ENCODE measurements around the gene INSYN2B. TPM values are rescaled to one million over a fixed set of nuclear protein-coding genes. Genes with fewer than 3 reads are reported as not detected.

Gene INSYN2B
- total RNA-seq, 1 experiment from 2014 or later: 8.4 TPM

DNA sequence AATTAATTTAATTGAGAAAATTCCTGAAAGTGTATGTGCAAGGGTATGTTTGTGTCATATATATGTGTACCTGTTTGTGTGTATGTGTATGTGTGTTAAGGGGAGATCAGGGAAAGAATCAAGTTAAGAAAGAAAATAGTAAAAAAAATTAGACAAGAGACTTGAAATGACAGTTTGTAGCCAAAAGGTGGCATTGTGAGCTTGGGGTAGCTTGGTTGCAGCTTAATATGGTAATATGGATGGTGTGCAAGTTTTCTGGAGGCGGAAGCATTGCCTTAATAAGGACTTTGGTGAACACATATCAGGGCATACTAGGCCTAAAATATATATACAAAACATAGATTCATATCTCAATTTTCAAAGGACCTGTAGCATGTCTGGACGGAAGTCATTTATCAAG lies 129.9 kb downstream of the INSYN2B start:
- DNase-seq (ENCODE audit: low read depth): no peak

DNA sequence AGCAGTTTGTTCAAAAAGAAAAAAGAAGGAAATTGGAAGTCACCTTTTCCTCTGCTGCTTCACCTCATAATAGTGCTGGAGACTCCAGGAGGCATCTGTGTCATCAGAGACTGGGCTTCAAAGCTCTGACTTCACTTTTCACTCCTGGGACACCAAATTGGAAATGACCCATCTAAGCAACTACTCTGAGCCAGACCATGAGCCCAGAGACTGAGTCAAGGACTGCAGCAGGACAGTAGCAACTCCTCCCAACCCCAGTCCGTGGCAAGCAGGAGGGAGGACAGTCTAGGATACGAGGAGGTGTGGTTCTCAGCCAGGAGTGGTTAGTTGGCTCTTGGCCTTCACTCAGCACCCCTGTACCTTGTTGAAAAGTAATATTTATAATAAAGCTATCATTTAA lies 131.5 kb downstream of the INSYN2B start:
- DNase-seq (ENCODE audit: low read depth): no peak

DNA sequence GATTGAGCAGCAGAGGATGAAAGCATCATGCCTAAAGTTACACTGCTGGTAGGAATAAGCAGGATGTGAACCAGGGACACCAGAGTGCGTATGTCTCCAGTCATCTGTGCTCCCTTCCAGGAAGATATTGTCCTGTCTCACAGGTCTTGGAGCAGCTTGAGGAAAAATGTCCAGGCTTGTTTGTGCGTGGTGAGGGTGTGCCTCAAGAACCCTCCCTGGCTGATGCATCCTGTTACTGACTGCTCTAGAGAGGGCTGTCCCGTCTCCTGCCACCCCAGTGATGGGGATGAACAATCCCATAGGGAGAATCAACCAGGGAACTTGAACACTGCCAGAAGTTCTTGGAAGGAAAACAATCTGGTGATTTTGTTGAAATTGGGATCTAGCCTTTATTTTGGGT lies 132.0 kb downstream of the INSYN2B start:
- no peak for DNase-seq (ENCODE audit: low read depth)

DNA sequence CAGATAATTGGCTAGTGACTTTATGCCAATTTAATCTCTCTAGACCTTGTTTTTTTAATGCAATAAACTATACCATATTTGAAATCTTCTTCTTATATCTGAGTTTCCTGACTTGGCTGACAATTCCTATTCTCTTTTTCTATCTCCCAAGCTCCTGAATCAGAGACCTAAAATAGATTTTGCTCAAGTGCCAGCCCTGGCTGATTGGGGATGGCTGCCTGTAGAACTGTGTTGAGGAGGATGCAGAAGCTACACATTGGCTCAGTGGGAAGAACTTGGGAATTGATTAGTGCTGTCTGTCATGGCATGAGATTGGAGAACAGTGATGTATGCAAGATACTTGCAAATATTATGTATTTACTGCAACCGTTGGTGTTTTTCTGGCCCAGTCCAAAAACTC lies 132.8 kb downstream of the INSYN2B start:
- DNase-seq (ENCODE audit: low read depth): no peak

DNA sequence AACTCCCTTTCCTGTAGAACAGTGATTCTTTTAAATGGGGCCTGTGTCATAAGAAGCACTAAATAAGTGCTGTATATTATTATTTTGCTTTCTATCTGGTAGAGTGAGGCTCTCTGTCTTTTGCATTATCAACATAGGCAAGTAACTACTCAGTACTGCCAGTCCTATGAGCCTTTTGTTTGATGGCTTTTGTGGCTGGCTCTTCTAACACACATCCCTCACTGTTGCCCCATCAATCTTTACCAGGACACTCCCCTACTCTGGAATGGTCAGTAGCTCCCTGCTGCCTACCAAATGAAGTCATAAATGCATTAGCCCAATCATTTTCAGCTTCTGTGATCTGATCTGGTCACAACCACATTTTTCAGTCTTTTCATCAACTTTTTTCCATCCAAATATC lies 137.6 kb downstream of the INSYN2B start:
- no peak for DNase-seq (ENCODE audit: low read depth)

DNA sequence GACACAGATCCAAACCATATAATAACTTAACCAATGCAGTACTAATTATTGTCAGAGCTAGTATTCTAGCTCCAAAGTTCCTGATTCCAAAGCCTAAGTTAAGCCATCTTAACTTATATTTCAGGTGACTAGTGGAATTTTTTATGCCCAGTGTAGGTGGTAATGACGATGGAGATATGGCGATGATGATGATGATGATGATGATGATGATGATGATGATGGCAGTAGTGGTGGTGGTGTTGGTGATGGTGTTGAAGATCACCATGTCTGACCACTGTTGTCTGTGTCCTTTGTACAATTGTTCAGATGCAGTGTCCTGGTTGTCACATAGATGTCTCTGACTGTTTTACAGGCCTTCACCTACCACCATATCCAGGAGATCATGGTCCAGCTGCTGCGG lies 139.9 kb downstream of the INSYN2B start:
- DNase-seq (ENCODE audit: low read depth): no peak

DNA sequence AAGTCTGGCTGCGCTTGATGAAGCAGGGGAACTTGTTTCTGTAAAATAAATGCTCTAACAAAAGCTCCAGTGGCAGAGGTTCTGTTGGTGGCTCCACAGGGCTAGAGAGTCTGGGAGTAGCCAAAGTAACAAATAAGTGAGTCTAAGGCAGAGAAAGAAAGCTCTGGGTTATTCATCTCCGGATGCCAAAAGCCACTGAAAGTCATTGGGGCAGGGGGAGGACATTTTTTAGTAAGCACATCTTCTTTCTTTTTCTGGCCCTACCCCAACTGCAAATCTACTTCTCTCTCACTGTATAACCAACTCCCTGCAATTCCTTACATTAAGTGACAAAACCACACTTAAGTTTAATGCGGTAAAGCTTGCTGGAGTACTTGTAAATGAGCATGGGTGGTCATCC lies 141.6 kb downstream of the INSYN2B start:
- DNase-seq (ENCODE audit: low read depth): no peak

DNA sequence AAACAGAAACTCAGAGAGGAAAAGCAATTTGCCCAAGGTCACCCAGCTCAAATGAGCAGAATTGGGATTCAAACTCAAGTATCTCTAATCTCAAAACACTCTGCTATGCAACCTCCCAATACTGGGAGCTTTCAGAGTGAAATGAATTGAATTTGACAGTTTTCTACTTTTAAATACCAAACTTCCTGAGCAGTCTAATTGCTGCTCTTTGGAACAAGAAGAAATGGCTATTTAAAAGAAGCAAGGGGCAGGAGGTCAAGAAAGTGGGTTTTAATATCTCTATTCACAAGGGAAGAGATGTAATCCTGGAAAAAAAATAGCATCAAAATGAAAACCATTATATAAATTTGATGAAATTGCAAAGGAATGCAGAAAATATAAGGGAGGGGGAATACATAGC lies 142.6 kb downstream of the INSYN2B start:
- no peak for DNase-seq (ENCODE audit: low read depth)

DNA sequence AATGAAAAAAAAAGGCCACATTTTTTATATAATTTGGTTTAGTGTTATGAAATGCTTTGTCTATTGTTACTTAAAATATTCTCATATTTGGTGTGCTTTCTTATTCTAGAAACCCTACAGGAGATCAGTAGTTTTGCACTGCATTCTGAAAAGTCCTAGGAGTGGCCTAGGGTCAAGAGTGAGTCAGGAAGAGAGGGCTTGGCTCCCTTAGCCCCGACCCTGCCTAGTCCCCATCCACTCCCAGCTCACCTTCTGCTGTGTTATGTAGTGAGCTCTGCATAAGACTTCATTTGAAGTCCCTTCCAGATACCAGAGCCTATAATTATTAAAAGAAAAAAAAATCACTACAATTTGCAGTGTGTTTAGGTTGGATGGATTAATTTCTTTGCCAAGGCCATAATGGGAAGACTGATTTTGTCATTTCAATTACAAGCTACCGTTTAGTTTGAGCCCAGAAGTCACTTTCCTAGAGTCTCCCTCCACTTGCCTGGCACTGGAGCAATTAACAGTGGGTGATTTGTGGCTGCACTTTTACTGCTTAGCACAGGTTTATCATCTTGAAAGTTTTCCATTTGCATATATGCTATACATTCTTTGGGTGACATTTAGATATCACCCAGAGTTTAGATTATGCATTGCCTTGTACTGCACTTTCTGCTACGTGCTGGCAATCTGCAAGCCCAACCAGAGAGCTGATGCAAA lies 143.3 kb downstream of the INSYN2B start:
- DNase-seq (ENCODE audit: low read depth): no peak

DNA sequence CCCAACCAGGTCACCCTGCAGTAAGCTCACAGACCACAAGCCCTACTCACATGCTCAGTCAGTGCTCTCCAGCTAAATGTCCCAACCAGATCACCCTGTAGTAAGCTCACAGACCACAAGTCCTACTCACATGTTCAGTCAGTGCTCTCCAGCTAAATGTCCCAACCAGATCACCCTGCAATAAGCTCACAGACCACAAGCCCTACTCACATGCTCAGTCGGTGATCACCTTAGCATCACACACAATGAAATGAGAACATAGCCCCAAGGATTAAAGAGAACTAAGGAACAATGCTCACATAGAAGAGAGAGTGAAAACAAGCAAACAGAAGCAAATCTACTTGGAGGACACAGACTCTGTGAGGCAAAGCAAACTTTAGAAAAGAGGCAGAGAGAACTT lies 145.8 kb downstream of the INSYN2B start:
- peak; percentile 5 for DNase-seq (ENCODE audit: low read depth)

DNA sequence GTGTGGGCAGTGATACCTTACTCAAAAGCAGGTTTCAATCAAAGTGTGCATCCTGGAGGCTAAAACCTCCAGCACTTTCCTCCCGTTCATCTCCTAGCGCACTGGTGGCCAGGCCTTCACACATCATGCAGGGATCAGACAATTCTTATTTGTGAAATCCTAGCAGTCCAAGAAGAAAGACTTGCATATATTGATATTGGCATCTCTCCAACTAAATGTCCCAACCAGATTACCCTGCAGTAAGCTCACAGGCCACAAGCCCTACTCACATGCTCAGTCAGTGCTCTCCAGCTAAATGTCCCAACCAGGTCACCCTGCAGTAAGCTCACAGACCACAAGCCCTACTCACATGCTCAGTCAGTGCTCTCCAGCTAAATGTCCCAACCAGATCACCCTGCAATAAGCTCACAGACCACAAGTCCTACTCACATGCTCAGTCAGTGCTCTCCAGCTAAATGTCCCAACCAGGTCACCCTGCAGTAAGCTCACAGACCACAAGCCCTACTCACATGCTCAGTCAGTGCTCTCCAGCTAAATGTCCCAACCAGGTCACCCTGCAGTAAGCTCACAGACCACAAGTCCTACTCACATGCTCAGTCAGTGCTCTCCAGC lies 146.5 kb downstream of the INSYN2B start:
- DNase-seq (ENCODE audit: low read depth): peak; percentile 13

DNA sequence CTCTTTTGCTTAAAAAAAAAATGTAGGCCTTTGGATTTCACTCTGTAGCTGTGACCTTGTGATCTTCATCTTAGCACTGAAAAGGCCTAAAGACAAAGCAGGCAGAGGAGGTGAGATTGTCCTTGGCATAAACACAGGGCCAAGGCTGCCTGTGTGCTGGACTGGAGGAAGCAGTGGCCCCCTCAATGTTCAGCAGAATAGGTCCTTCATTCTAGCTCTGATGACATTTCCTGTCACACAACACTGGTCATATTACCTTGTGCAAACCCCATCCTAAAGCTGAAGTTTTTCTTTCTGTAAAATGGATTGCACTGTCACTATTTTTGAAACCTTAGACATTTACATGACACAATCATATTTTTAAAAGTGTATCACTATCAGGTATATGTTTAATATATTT lies 147.4 kb downstream of the INSYN2B start:
- no peak for DNase-seq (ENCODE audit: low read depth)

DNA sequence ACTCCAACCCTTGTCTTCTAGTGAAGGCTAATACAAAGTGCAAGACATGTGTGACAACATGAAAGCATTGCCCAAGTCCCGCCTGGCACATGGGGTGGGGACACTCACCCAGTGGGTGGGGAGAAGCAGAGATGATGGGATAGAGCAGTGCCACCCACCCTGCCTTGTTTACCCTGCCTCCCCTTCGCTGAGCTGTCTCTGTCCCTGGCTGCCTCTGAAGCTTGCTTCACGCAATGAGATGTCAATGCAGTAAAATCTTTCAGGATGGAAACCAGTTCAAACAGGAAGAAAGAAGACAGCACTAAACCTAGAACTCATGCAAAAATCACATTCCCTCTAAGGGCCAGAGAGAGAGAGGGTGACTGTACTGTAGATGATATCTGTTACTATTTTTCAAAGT lies 148.0 kb downstream of the INSYN2B start:
- DNase-seq (ENCODE audit: low read depth): no peak

DNA sequence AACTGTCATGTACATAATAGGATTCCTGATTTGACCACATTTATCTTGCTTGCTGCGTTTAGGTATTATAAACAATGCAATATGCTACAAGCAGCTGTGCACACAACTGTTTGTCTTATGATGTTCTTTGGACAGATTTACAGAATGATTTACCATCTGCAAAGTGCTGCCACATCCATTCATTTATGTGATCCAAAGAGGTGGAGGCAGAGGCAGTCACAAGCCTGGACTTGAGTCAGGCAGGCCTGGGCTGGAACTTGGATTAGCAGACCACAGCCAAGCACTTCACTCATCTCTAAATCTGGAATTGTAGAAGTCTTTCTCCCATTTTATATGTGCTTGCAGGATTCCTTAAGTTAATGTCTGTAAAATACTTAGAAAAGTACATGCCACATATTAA lies 149.0 kb downstream of the INSYN2B start:
- DNase-seq (ENCODE audit: low read depth): no peak

DNA sequence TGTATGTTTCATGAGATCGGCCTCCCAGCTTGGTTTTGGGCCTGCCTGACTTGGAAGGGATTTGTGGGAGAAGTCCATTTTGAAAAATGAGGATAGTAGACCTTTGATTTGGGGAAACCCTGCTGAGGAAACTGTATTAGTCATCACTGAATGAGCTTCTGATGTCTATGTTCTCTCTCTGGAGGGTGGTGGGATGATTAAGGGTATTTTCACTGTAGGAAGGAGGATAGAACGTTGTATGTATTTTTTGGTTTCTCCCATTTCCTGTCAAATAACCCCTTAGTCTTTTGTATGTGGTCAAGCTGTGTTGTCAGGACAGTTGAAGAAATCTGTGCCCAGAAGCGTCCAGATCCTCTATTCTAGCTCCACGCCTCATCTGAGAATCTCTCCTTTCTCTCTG lies 151.9 kb downstream of the INSYN2B start:
- DNase-seq (ENCODE audit: low read depth): peak; percentile 13

DNA sequence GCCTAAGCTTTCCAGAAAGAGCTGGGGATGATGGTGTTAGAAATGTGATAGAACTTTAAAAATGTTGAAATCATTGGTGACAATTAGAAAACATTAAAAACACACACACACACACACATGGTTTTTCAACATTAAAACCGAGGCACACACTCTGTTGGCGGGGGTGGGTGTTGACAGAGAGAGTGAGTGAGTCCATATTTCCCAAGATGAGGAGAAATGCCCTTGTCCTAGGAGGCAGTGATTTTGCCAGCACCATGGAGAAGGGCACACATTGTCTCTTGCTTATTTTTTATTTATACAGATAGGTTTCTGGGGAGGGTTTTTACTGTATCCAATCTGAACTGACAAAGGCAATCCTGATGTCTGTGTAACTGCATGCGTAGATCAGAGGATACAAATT lies 152.5 kb downstream of the INSYN2B start:
- DNase-seq (ENCODE audit: low read depth): no peak

DNA sequence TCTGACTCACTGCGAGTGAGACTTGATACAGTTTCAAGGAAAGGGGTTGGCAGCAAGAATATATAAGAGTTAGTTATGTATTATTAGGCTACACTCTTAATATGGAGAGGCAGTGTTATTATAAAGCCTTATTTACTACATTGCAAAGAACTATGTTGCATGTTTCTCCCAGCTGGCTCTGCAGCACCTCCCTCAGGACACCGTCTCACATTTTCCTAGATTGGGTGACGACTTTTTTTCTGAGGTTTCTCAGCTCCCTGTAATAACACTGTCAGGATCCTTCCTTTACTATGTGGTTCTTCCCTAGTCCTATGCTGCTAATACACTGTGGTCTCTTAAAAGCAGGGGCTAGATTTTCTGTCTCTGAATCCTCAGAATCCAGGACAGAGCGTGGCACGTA lies 153.7 kb downstream of the INSYN2B start:
- DNase-seq (ENCODE audit: low read depth): no peak

DNA sequence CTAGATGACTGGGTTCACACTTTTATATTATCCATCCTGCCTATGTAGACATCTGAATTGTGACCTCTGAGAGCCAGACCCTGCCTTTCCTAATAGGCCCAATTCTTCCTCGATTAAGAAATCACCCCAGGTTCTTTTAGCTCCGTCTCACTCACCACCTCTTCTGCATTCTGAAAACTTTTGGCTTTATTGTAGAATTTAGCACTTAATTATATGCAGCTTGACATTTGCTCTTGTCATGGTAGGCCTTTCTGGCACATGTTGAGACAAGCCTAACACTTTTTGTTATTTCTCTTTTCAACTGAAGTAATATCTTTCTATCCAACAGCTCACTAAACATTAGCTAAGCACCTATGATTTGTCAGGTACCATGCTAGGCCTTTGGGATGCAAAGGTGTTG lies 163.3 kb downstream of the INSYN2B start:
- no peak for DNase-seq (ENCODE audit: low read depth)

DNA sequence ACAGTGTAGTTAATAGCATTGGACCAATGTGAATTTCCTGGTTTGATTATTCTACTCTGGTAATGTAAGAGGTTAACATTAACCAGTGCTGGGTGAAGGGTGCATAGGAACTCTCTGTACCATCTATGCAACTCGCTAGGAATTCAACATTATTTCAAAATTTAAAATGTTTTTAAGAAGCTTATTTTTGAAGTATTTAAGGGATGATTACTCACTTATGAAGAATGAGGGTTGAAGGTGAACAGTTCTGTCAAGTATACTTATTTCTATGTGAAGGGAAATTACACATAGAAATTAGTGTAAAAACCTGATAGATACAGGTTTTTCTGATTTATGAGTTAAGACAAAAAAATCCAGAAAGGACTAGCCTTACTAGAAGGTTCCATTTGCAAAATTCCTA lies 165.8 kb downstream of the INSYN2B start:
- DNase-seq (ENCODE audit: low read depth): no peak

Other genes starting within 250 kb of the INSYN2B start
- gene FOXI1, start 125.4 kb upstream of the INSYN2B start, total RNA-seq (2014; rRNA removed; shearing (Covaris generic)): not detected in 2 replicates